HG02798 (cell line): ENCODE measurements around the gene SMTN.
"Not testable (repeated sequence)": the region's sequence is repeated elsewhere in the genome, so short reads cannot be mapped to it uniquely, and the experiment has no call there.

Experiments used
- ATAC-seq: cut with Tn5 transposase; IDR thresholded peaks from one replicate; pipeline ENCODE4 v1.9.1; 2021; ENCODE audit warnings: mild to moderate bottlenecking; ENCODE audit not compliant: unreplicated experiment, poor library complexity

Gene SMTN

GRCh38 chr22:31080848-31081649 lies at the start of gene SMTN:
SMTN (plus strand) TSS chr22:31081318; CDS start chr22:31083259, 1,941 bp downstream.
- peak; percentile 75 for ATAC-seq

- ATAC-seq: no peak
Measured at GRCh38 chr22:31036671-31037550, 44.2 kb upstream of the SMTN start.

DNA sequence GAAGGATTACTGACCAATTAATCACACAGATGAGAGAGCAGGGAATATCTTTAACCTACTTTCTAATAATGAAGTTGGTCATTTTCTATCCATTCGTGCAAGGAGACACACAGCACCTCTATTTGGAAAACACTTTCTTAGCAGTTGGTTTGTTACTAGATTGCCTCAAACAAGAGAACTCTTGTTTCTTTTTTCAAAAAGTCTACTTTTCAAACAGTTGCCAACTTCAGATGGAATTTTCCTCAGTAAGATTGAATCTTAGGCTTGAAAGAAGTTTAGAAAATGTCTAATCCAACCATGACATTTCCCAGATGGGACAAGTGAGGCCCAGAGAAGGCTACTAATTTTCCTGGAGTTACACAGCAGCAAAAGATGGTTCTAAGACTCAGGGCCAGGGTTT lies 42.4 kb upstream of the SMTN start:
- no peak for ATAC-seq

- no peak for ATAC-seq
Measured at GRCh38 chr22:31039393-31039792, 41.7 kb upstream of the SMTN start.

DNA sequence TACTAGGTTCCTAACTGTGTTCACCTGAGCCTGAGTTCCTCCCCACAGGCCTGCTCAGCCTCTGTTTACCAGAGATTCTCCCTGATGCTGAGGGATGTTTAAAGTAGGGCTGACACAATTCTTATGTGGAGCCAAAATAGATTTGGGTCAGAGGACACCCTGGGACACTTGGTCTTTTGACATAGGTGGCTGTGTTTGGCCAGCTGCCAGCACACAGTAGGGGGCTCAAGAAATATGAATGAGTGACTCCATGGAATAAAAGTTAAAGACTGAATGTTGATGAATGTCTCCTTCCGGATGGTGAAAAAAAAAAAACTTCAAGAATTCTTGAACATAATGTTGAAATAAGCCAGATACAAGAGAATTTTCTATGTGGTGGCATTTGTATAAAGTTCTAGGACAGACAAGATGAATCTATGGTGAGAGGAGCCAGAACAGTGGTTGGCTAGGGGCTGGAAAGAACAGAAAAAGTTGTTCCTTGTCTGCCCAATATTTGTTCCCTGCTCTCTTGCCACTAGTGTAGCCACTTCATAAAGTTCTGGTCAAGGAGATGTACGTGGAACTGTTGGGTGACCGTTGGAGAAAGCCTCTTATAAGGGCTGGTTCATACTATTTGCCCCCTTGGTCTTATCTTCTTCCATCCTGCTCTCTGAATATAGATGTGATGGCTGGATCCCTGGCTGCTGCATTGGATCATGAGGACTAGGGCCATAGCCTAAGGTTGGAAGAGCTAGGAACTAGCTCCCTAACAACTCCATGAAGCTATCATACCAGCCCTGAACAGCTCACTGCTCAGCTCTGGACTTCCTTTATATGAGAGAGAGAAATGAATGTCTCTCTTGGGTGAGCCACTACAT lies 40.3 kb upstream of the SMTN start:
- ATAC-seq: no peak

- no peak for ATAC-seq
Measured at GRCh38 chr22:31044262-31044861, 36.8 kb upstream of the SMTN start.

GRCh38 chr22:31045900-31046538 lies 35.1 kb upstream of the SMTN start:
- no peak for ATAC-seq

DNA sequence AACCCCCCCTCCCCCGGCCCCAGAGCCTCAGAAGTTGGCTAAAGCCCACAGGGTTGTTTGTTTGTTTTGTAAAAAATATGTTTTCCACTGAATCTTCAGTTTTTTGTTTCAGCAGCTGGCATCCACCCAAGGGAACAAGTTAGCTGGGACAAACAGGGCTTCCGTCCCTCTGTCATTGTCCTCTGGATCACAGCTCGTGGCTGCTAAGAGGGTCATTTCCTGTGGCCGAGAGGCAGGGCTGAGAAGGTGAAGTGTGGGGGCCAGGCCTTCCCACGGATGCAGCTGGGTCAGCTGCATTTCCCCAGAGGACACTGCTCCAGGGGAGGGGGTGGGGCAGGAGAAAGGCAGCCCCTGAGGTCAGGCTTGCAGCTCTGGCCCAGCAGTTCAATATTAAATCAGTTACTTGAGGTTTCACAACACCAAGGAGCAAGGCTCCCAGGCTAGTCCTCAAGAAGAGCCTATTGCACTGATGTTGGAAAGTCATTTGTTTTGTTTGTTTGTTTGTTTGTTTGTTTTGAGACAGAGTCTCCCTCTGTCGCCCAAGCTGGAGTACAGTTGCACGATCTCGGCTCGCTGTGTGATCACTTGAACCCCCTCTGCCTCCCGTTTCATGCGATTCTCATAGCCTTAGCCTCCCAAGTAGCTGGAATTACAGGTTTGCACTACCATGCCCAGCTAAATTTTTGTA lies 34.4 kb upstream of the SMTN start:
- no peak for ATAC-seq

DNA sequence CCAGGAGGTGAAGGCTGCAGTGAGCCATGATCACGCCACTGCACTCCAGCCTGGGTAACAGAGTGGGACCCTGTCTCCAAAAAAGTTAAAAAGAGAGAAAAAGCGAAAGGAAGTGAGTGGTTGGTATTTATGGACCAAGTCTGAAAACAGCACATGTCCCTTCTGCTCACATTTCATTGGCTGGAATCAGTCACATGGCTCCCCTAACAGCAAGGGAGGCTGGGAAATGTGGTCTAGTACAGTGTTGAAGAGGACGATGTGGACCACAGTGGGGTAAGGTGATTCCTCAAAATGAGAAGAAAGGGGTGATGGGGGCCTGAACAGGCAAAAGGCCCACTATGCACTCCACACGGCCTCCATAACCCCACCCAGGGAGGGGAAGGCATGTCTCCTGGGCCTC lies 32.5 kb upstream of the SMTN start:
- no peak for ATAC-seq

DNA sequence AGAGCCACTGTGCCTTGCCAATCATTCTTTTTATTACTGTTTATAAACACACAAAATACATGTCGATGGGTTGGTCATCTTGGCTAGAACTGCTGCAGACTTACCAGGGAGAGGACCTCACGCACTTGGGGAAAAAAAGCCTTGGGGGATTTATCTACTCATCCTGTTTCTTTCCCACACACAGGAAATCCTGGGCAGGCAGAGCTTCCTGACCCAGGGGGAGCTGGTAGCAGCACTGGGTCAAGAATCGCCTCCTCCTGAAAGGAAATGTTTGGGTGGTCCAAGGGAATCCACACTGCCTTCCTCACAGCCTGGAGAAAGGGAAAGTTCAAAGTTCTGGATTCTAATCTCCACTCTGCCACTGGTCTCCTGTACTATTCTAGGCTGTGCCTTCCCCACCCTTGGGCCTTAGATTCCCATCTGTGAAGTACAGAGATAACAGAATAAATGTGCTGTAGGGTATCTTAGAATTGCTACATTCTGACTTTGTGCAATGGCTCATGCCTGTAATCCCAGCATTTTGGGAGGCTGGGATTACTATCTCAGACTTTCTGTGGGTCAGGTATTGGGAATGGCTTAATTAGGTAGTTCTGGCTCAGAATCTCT lies 31.2 kb upstream of the SMTN start:
- ATAC-seq: no peak

GRCh38 chr22:31055117-31055634 lies 25.9 kb upstream of the SMTN start:
- no peak for ATAC-seq

DNA sequence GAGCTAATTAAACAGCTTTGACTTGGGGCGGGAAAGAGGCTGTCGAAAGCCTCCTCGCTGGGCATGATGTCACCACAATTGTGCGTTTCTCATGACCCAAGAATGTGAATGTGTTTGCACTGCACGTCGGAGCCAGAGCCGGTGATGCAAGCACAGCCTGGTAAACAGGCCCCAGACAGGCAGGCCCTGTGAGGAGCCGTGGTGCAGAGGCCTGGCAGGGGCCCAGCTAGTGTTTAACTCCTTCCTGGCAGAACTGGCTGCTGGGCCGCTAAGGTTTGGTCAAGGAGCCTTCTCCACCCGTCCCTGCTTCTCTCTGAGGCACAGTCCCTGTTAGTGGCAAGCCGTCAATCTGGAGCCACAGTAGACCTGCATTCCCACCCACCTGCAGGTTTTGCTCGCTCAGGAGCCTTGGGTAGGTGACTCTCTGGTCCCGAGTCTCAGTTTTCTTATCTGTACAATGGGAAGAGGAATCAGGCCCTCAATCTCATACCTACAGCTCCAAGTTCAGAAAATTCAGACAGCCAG lies 25.4 kb upstream of the SMTN start:
- ATAC-seq: no peak

- no peak for ATAC-seq
Measured at GRCh38 chr22:31056986-31057599, 24.0 kb upstream of the SMTN start.

GRCh38 chr22:31059663-31060062 lies 21.5 kb upstream of the SMTN start:
- ATAC-seq: not testable (repeated sequence)

- ATAC-seq: no peak
Measured at GRCh38 chr22:31062566-31063230, 18.4 kb upstream of the SMTN start.

GRCh38 chr22:31064369-31064768 lies 16.7 kb upstream of the SMTN start:
- ATAC-seq: no peak

GRCh38 chr22:31068970-31069369 lies 12.1 kb upstream of the SMTN start:
- no peak for ATAC-seq
